Measurements from ENCODE around the gene VILL.
A peak's percentile ranks its signal among the peaks of the same experiment; 100 is the strongest.
"Not testable (repeated sequence)": the region's sequence is repeated elsewhere in the genome, so short reads cannot be mapped to it uniquely, and the experiment has no call there.

VILL gene

DNA sequence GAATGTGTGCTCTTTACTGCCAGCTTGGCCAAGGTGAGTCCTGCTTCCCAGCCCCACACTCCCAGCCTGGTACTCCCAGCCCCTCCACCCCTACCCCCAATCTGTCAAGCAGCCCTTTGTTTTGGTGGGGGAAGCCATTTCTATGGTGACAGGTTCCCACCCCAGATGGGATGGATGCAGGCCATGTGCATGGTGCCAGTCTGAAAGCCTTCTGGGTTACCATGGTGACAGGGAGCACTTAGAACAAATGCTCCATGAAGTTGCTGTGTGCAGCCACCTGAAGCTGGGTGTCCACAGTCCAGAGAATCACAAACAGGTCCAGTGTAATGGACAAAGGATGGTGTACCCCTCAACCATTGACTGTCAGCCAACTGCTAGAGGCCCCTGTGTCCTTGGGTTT is 19.1 kb upstream of the VILL start:
- no peak overlapping the region for H3K4me2 ChIP-seq (ENCODE audit: insufficient read depth, low read length)

DNA sequence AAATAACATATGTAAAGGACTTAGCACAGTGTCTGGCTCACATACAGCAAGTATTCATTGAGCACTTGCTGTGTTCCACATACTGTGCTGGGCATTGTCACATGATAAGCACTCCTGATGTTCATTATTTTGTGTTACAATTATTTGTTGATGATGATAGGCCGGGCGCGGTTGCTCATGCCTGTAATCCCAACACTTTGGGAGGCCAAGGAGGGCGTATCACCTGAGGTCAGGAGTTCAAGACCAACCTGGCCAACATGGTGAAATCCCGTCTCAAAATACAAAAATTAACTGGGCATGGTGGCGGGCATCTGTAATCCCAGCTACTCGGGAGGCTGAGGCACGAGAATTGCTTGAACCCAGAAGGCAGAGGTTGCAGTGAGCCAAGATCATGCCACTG is 18.5 kb upstream of the VILL start:
- not testable (repeated sequence) for H3K4me1 ChIP-seq (ENCODE audit: insufficient read depth, low read length); H3K4me3 ChIP-seq (ENCODE audit: low read depth in 1 of 2, low read length in 2 of 2); H3K9ac ChIP-seq (ENCODE audit: low read depth, low read length); H3K79me2 ChIP-seq (ENCODE audit: insufficient read depth, low read length); H3K4me2 ChIP-seq (ENCODE audit: insufficient read depth, low read length); H3K27me3 ChIP-seq (ENCODE audit: insufficient read depth, low read length, poor library complexity); DNase-seq; ATAC-seq (ENCODE audit: insufficient read depth, low read depth); H3K27ac ChIP-seq (ENCODE audit: low read length); H4K20me1 ChIP-seq (ENCODE audit: insufficient read depth, low read length); H2AFZ ChIP-seq (ENCODE audit: low read depth, low read length); H3K9me3 ChIP-seq (ENCODE audit: insufficient read depth, low read length, severe bottlenecking)
- H3K36me3 ChIP-seq (ENCODE audit: insufficient read depth, low read length): peaks cover 60% of the 10 kb centered on the region

More for the DNA sequence above, 19.1 kb upstream of the VILL start:
- Histone ChIP-seq H3K4me1 (ENCODE audit: insufficient read depth, low read length) (no peaks in the 10 kb centered on the region), H3K4me3 (ENCODE audit: low read depth in 1 of 2, low read length in 2 of 2) (no peak overlapping the region), H3K27me3 (ENCODE audit: insufficient read depth, low read length, poor library complexity) (no peaks in the 10 kb centered on the region), H3K36me3 (ENCODE audit: insufficient read depth, low read length) (peaks cover 54% of the 10 kb centered on the region), H3K79me2 (ENCODE audit: insufficient read depth, low read length) (no peaks in the 10 kb centered on the region), H4K20me1 (ENCODE audit: insufficient read depth, low read length) (no peaks in the 10 kb centered on the region), H3K9ac (ENCODE audit: low read depth, low read length) (no peak overlapping the region), H3K9me3 (ENCODE audit: insufficient read depth, low read length, severe bottlenecking) (no peaks in the 10 kb centered on the region), H2AFZ (ENCODE audit: low read depth, low read length) (no peak overlapping the region), H3K27ac (ENCODE audit: low read length) (no peak overlapping the region)
- ATAC-seq (ENCODE audit: insufficient read depth, low read depth) (no peak), DNase-seq (no peak)
- TF ChIP-seq EZH2 (IDR thresholded peaks at IDR 0.05; ENCODE audit: borderline replicate concordance, low read depth, low read length, severe bottlenecking): no peak
- TF ChIP-seq, protein P1, sequence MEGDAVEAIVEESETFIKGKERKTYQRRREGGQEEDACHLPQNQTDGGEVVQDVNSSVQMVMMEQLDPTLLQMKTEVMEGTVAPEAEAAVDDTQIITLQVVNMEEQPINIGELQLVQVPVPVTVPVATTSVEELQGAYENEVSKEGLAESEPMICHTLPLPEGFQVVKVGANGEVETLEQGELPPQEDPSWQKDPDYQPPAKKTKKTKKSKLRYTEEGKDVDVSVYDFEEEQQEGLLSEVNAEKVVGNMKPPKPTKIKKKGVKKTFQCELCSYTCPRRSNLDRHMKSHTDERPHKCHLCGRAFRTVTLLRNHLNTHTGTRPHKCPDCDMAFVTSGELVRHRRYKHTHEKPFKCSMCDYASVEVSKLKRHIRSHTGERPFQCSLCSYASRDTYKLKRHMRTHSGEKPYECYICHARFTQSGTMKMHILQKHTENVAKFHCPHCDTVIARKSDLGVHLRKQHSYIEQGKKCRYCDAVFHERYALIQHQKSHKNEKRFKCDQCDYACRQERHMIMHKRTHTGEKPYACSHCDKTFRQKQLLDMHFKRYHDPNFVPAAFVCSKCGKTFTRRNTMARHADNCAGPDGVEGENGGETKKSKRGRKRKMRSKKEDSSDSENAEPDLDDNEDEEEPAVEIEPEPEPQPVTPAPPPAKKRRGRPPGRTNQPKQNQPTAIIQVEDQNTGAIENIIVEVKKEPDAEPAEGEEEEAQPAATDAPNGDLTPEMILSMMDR (IDR thresholded peaks at IDR 0.05; ENCODE audit: borderline replicate concordance, extremely low read depth, low read length, poor library complexity, severe bottlenecking): no peak

DNA sequence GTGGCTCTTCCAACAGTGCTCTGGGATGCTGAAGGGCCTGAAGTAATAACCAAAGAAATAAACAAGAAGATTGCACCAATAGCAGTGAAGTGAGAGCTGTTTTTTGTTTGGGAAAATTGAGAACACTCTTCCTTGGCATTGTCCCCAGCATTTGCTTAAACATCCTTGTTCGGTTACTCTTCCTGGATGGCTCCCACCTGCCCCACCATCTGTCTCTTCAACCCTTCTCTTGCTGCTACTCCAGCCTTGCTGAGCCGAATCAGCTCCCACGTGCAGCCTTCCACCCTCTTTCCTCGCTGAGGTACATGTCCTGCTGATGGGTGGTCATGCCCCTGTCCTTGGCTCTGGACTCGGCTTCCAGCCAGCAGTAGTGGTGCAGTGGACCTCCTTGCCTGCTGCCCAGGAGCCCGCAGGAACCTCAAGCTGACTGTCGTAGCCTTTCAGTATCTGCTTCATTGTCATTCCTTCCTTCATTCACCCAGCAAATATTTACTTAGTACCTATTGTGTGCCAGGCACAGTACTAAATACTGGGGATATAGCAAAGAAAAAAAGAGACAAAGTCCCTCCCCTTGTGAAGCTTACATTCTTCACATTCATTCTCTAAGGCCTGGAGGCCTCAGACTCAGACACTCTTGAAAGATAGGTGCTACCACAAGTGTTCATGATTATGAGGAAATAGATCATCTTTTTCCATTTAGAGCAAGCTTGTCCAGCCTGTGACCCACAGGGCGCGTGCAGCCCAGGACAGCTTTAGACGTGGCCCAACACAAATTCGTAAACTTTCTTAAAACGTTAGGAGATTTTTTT is 17.1 kb upstream of the VILL start:
- H3K36me3 ChIP-seq (ENCODE audit: insufficient read depth, low read length): peaks cover 60% of the 10 kb centered on the region
- H3K9ac ChIP-seq (ENCODE audit: low read depth, low read length): no peak overlapping the region
- H3K79me2 ChIP-seq (ENCODE audit: insufficient read depth, low read length): no peaks in the 10 kb centered on the region
- DNase-seq (no peak), ATAC-seq (ENCODE audit: insufficient read depth, low read depth) (no peak)
- no peak overlapping the region for H2AFZ ChIP-seq (ENCODE audit: low read depth, low read length)
- no peaks in the 10 kb centered on the region for H3K4me1 ChIP-seq (ENCODE audit: insufficient read depth, low read length)
- H3K4me3 ChIP-seq (ENCODE audit: low read depth in 1 of 2, low read length in 2 of 2): no peak overlapping the region
- H3K27ac ChIP-seq (ENCODE audit: low read length): no peak overlapping the region
- H3K9me3 ChIP-seq (ENCODE audit: insufficient read depth, low read length, severe bottlenecking): no peaks in the 10 kb centered on the region
- no peak overlapping the region for H3K4me2 ChIP-seq (ENCODE audit: insufficient read depth, low read length)
- TF ChIP-seq, protein P1 (IDR thresholded peaks at IDR 0.05; ENCODE audit: borderline replicate concordance, extremely low read depth, low read length, poor library complexity, severe bottlenecking): no peak
- TF ChIP-seq EZH2 (IDR thresholded peaks at IDR 0.05; ENCODE audit: borderline replicate concordance, low read depth, low read length, severe bottlenecking): no peak
- no peaks in the 10 kb centered on the region for H3K27me3 ChIP-seq (ENCODE audit: insufficient read depth, low read length, poor library complexity)
- no peaks in the 10 kb centered on the region for H4K20me1 ChIP-seq (ENCODE audit: insufficient read depth, low read length)

DNA sequence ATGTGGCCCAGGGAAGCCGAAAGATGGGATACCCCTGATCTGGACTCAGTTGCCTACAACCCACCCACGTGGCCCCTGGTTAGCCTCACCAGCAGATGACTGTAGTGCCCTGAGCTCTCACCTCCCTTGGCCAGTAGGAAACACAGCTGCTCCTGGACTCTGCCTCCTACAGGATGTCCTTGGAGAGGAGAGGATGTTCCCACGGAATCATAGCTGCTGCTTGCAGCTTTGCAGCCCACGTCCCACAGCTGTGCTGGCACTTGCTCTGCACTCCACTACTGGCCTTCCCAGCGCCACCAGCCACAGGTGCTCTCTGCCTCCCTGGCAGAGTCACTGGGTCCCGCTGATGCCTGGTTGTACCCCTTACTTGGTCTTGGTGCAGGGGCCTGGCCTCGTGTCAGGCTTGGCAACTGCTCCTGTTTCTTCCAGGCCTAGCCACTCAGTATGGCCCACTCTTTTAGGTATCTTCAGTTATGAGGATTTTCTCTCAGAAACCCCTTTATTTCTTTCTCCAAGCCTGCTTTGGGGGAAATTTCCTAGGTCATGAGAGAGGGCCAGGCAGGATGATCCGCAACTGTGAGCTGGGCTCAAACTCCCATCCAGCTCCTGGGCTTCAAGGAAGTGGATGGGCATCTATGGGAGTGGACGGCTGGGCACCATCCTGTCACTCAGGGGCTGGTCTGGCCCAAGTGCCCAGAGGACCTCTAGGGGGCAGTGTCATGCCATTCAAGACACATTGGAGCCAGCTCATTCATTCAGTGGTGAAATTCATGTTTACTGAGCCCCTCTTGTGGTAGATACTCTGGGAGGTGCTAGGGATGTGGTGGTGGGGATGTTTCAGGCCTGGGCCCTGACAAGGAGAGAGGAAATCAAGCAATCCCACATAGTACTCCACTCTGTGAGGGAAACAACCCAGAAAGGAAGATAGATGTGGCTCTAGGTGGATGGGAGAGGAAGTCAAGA is 16.2 kb upstream of the VILL start:
- H3K27ac ChIP-seq (ENCODE audit: low read length): peak overlapping the region; percentile 42; the same call in 1 of the 2 replicates
- no peak overlapping the region for H2AFZ ChIP-seq (ENCODE audit: low read depth, low read length)
- no peaks in the 10 kb centered on the region for H3K79me2 ChIP-seq (ENCODE audit: insufficient read depth, low read length)
- H3K9ac ChIP-seq (ENCODE audit: low read depth, low read length): no peak overlapping the region
- peak; percentile 93 for ATAC-seq (ENCODE audit: insufficient read depth, low read depth)
- H3K4me3 ChIP-seq (ENCODE audit: low read depth in 1 of 2, low read length in 2 of 2): no peak overlapping the region
- DNase-seq: peak; percentile 58
- no peaks in the 10 kb centered on the region for H3K9me3 ChIP-seq (ENCODE audit: insufficient read depth, low read length, severe bottlenecking)
- TF ChIP-seq, protein P1 (IDR thresholded peaks at IDR 0.05; ENCODE audit: borderline replicate concordance, extremely low read depth, low read length, poor library complexity, severe bottlenecking): peak; percentile 86
- no peak for TF ChIP-seq EZH2 (IDR thresholded peaks at IDR 0.05; ENCODE audit: borderline replicate concordance, low read depth, low read length, severe bottlenecking)
- no peaks in the 10 kb centered on the region for H3K4me1 ChIP-seq (ENCODE audit: insufficient read depth, low read length)
- no peaks in the 10 kb centered on the region for H3K27me3 ChIP-seq (ENCODE audit: insufficient read depth, low read length, poor library complexity)
- H3K4me2 ChIP-seq (ENCODE audit: insufficient read depth, low read length): no peak overlapping the region
- H3K36me3 ChIP-seq (ENCODE audit: insufficient read depth, low read length): peaks cover 54% of the 10 kb centered on the region
- no peaks in the 10 kb centered on the region for H4K20me1 ChIP-seq (ENCODE audit: insufficient read depth, low read length)
